Transverse colon (tissue), 4 donors: ENCODE measurements around the gene FGF3. TPM values are rescaled to one million over a fixed set of nuclear protein-coding genes. Genes with fewer than 3 reads are reported as not detected.

Experiments
- DNase-seq: peaks from one replicate; pipeline ENCODE4 v3.0.0-alpha.2; 2019
- H3K27ac ChIP-seq, 4 donors: fragments of 200-600 bp; sonication (generic); 2 replicates each; pipeline ENCODE4 v1.5.1; 2016 to 2018; ENCODE audit warnings: inconsistent platforms in 4 of 4
- H3K27me3 ChIP-seq: fragments of 200-600 bp; sonication (generic); 2 replicates; pipeline ENCODE4 v1.5.1; 2017; ENCODE audit warnings: inconsistent platforms
- H3K36me3 ChIP-seq, 4 donors: fragments of 200-600 bp; sonication (generic); 2 replicates each; pipeline ENCODE4 v1.5.1; 2017 to 2019; ENCODE audit warnings: inconsistent platforms in 4 of 4
- H3K4me1 ChIP-seq, 4 donors: fragments of 200-600 bp; sonication (generic); 2 replicates each; pipeline ENCODE4 v1.5.1; 2017 to 2020; ENCODE audit warnings: inconsistent platforms in 4 of 4
- H3K4me3 ChIP-seq, 4 donors: fragments of 200-600 bp; sonication (generic); 1 replicate in 1 of 4; 2 replicates in 3 of 4; pipeline versions ENCODE4 v1.5.1 to v1.6.1; 2017 to 2019; ENCODE audit warnings: inconsistent platforms in 4 of 4
- H3K9me3 ChIP-seq, 2 donors: fragments of 200-600 bp; sonication (generic); 2 replicates each; pipeline ENCODE4 v1.5.1; 2017 to 2019; ENCODE audit warnings: inconsistent platforms in 2 of 2
- EP300 ChIP-seq: sonication (generic); formaldehyde crosslinking; IDR thresholded peaks from one replicate; pipeline ENCODE4 v1.6.1; 2017; ENCODE audit warnings: antibody characterized with exemption, low read depth
- POLR2A ChIP-seq: fragments of 450-650 bp; IDR thresholded peaks from one replicate; pipeline ENCODE4 v1.6.1; 2016; ENCODE audit warnings: antibody characterized with exemption, mild to moderate bottlenecking, moderate library complexity
- POLR2AphosphoS5 ChIP-seq, 3 donors: sonication (generic); formaldehyde crosslinking; IDR thresholded peaks; one replicate each; pipeline ENCODE4 v1.6.1; 2016; ENCODE audit warnings: antibody characterized with exemption in 3 of 3
- WGBS, 2 donors: methylation state at CpG; one replicate each; pipeline ENCODE4 v1.1.5; 2018; ENCODE audit warnings: low coverage in 1 of 2; 5-methylcytosine and 5-hydroxymethylcytosine counted together
- in situ Hi-C, 4 donors: fragments of 200-750 bp; cut with MboI; loops; one replicate each; pipeline versions ENCODE4 v1.15.0 to v1.15.1; 2017; ENCODE audit warnings: low sequenced_read_pairs in 3 of 4, low pct_ligation_motif_present in 1 of 4, low pct_unique_long_range_greater_than_20kb in 1 of 4
- intact Hi-C: fragments of 100-400 bp; cut with DNase I; formaldehyde crosslinking; loops from one replicate; pipeline ENCODE4 v1.15.1; 2023; ENCODE audit warnings: low total_unique reads
- total RNA-seq, 4 donors: library from RNA; depleted of rRNA; stranded (reverse); fragments of >200 nt; gene quantifications; one replicate each; pipeline ENCODE4 v1.1.0, GENCODE V29; 2016
- TF ChIP-seq, protein P1 (sequence below), 5 experiments: fragments of 200-600 bp in 3 of 5; fragments of 450-650 bp in 2 of 5; sonication (generic) in 3 of 5; IDR thresholded peaks; 1 replicate in 2 of 5; 2 replicates in 3 of 5; pipeline ENCODE4 v1.5.1; 2016 to 2017; ENCODE audit warnings: antibody characterized with exemption in 5 of 5, inconsistent platforms in 3 of 5, mild to moderate bottlenecking in 2 of 5, moderate library complexity in 1 of 5

Gene FGF3
- total RNA-seq, 4 donors from 2014 or later = not detected

DNA sequence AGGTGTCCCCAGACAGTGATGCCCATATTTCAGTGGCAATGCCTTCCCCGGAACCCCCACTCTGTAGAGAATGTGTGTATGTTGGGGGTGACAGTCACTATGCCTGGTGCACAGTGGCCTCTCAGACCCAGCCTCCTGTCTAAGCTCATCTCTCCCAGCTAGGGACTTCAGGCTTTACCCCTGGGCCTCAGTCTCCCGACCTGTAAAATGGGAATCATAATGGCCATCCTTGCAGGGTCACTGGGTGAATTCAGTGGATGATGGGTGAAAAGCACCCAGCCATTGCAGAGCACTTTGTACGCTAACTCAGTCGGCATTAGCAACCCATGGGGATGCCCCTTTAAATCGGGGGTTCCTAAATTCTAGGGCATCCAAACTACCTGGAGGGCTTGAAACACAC, 18.9 kb downstream of the FGF3 start:
- Histone ChIP-seq H3K9me3 (no peaks in the 10 kb centered on the region), H3K4me1 (no peaks in the 10 kb centered on the region), H3K27me3 (no peaks in the 10 kb centered on the region), H3K27ac (no peak overlapping the region), H3K36me3 (no peaks in the 10 kb centered on the region), H3K4me3 (no peak overlapping the region)
- in situ Hi-C loops (no loop called here), intact Hi-C loops (no loop called here)
- TF ChIP-seq EP300 (no peak), POLR2A (no peak), POLR2AphosphoS5 (IDR thresholded peaks at IDR 0.05) (no peak)
- TF ChIP-seq, protein P1, sequence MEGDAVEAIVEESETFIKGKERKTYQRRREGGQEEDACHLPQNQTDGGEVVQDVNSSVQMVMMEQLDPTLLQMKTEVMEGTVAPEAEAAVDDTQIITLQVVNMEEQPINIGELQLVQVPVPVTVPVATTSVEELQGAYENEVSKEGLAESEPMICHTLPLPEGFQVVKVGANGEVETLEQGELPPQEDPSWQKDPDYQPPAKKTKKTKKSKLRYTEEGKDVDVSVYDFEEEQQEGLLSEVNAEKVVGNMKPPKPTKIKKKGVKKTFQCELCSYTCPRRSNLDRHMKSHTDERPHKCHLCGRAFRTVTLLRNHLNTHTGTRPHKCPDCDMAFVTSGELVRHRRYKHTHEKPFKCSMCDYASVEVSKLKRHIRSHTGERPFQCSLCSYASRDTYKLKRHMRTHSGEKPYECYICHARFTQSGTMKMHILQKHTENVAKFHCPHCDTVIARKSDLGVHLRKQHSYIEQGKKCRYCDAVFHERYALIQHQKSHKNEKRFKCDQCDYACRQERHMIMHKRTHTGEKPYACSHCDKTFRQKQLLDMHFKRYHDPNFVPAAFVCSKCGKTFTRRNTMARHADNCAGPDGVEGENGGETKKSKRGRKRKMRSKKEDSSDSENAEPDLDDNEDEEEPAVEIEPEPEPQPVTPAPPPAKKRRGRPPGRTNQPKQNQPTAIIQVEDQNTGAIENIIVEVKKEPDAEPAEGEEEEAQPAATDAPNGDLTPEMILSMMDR (IDR thresholded peaks at IDR 0.05) = no peak
- DNase-seq = no peak
- 92% methylated on average over 5 of the region's 5 CpGs; no CpG with 5 or more reads in 1 of the 2 donors for WGBS, 2 donors

DNA sequence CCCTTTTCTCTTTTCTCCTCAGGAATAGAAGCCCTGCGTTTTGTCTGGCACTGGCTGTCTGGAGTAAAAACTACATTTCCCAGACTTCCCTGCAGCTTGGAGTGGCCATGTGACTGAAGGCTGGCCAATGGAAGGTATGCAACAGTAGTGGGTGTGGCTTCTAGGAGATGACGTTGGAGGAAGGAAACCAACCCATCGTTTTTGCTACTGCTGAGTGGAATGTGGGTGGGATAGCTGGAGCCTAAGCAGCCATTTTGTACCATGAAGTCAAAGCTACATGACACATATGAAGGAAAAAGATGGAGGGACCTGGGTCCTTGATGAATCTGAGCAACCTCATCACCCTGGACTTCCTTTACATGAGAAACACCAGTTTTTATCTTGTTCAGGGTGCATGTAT, 19.6 kb downstream of the FGF3 start:
- no peak overlapping the region for H3K27ac ChIP-seq
- WGBS, 2 donors = 0 to 16% methylated on average over 1 to 3 of the region's 3 CpGs
- no peaks in the 10 kb centered on the region for H3K36me3 ChIP-seq
- H3K4me1 ChIP-seq = no peaks in the 10 kb centered on the region
- DNase-seq = no peak
- intact Hi-C loops (no loop called here), in situ Hi-C loops (no loop called here)
- H3K4me3 ChIP-seq = no peak overlapping the region
- TF ChIP-seq, protein P1 (IDR thresholded peaks at IDR 0.05) = no peak
- TF ChIP-seq EP300 (no peak), POLR2A (no peak), POLR2AphosphoS5 (IDR thresholded peaks at IDR 0.05) (no peak)
- no peaks in the 10 kb centered on the region for H3K27me3 ChIP-seq
- H3K9me3 ChIP-seq = no peaks in the 10 kb centered on the region

- intact Hi-C loops = no loop called here
- DNase-seq = no peak
- Histone ChIP-seq H3K4me3 (no peak overlapping the region), H3K27me3 (no peaks in the 10 kb centered on the region), H3K9me3 (no peaks in the 10 kb centered on the region), H3K36me3 (no peaks in the 10 kb centered on the region), H3K27ac (no peak overlapping the region), H3K4me1 (no peaks in the 10 kb centered on the region)
- no peak for TF ChIP-seq EP300
- TF ChIP-seq, protein P1 (IDR thresholded peaks at IDR 0.05) = no peak
- TF ChIP-seq POLR2A = no peak
- no peak for TF ChIP-seq POLR2AphosphoS5 (IDR thresholded peaks at IDR 0.05)
- in situ Hi-C loops = no loop called here
- WGBS, 2 donors = 88 to 89% methylated on average over 2 to 3 of the region's 3 CpGs
Observed at GRCh38 chr11:69799097-69799496, 20.1 kb downstream of the FGF3 start.

DNA sequence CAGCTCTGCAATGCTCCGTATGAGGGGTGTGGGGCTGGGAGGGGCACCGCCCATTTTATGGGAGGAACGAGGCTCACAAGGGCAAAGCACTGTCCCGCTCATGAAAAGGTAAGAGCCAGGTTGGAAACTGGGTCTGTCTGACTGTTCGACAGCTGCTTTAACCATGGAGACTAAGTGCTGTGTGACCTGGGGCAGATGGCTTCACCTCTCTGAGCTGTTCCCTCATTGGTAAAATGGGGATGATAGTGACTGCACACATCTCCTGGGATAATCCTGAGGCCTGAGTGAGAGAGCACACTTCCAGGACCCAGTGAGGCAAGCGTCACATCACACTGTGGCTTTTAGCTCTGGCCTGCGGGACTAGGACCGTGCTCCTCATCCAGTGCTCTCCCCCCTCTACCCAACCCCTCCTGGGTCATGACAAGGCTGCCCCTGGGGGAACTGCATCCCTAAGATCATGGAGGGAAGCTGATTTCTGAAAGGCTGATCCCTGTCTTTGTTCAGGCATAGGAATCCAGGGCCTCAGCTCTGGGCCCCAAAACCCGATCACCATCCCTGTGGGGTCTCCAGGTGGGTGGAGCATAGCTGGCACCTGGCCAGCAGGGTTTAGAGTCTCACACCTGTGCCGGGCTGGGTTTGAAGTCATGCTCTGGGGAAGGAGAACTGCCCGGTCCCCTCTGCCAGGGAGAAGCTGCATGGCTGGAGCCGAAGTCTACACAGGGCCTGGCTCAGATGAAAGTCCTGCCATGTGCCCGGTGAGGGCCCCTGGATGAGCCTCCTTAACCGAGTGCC, 21.3 kb downstream of the FGF3 start:
- WGBS, 2 donors = 76% methylated on average over 13 of the region's 14 CpGs; no CpG with 5 or more reads in 1 of the 2 donors
- Histone ChIP-seq H3K4me3 (no peak overlapping the region), H3K27me3 (no peaks in the 10 kb centered on the region), H3K9me3 (no peaks in the 10 kb centered on the region), H3K27ac (no peak overlapping the region), H3K4me1 (no peaks in the 10 kb centered on the region), H3K36me3 (no peaks in the 10 kb centered on the region)
- in situ Hi-C loops (no loop called here), intact Hi-C loops (no loop called here)
- TF ChIP-seq EP300 (no peak), POLR2A (no peak), POLR2AphosphoS5 (IDR thresholded peaks at IDR 0.05) (no peak)
- TF ChIP-seq, protein P1 (IDR thresholded peaks at IDR 0.05) = no peak
- DNase-seq = no peak
